Measurements from ENCODE around the gene STMP1. TPM values are rescaled to one million over a fixed set of nuclear protein-coding genes. Genes with fewer than 3 reads are reported as not detected.

Gene STMP1
- total and polyA plus RNA-seq, 2 of the 13 experiments (the other 11 are each of a cell fraction or from before 2014, with no cell fraction given): 7.2 to 16.2 TPM

- TF ChIP-seq ATF6 (CRISPR knock-in tag; conservative IDR thresholded peaks at IDR 0.05): peak; percentile 45; the same call in 1 of the 2 replicates
- 0 out of 2 replicates have a peak, but pooled peaks have one; percentile 11 for TF ChIP-seq ZBTB26 (CRISPR knock-in tag; IDR thresholded peaks at IDR 0.05; ENCODE audit: borderline replicate concordance)
- TF ChIP-seq ZNF83 (CRISPR knock-in tag; IDR thresholded peaks at IDR 0.05; ENCODE audit: borderline replicate concordance): peak; percentile 76; the same call in 1 of the 2 replicates
- no peak for TF ChIP-seq JUNB (CRISPR knock-in tag; IDR thresholded peaks at IDR 0.05; ENCODE audit: borderline replicate concordance)
- TF ChIP-seq KLF13 (CRISPR knock-in tag; IDR thresholded peaks at IDR 0.05): 0 out of 2 replicates have a peak, but pooled peaks have one; percentile 74
- no peak for TF ChIP-seq TCF7 (IDR thresholded peaks at IDR 0.05; ENCODE audit: low read depth)
These were observed 266 bp upstream of the STMP1 start (continued) for GRCh38 chr7:135662123-135662372.

GRCh38 chr7:135664046-135664589 is 1.8 kb downstream of the STMP1 start:
- intact Hi-C loops (cut with micrococcal nuclease; ENCODE audit: unreplicated experiment): no loop called here
- ChIA-PET POLR2A (no interaction called here), CTCF (ENCODE audit: low intra/inter-chr PET ratio, low total read pairs) (no interaction called here)
- peak; percentile 13 for DNase-seq (ENCODE audit: low spot score)
- FAIRE-seq: no peak
- no TSS peak for BruUV-seq (replicated peaks)
- H3K27ac ChIP-seq (ENCODE audit: extremely low read length, insufficient read depth, low read length): peak overlapping the region; percentile 19
- H2AFZ ChIP-seq (ENCODE audit: low read length): no peak overlapping the region
- no peaks in the 10 kb centered on the region for H3K9me3 ChIP-seq (ENCODE audit: low read length)
- H3K27me3 ChIP-seq (ENCODE audit: control insufficient read depth in 1 of 2, insufficient read depth in 2 of 2, low read length in 2 of 2): no peaks in the 10 kb centered on the region; a peak in 1 of 5 replicates
- 0 out of 6 replicates have a peak overlapping the region, but pooled peaks of 2 of the 3 experiments have one; percentile 81 to 96 for H3K4me3 ChIP-seq (replicated peaks in 1 of 3; ENCODE audit: insufficient read depth in 1 of 3, low read depth in 2 of 3, low read length in 3 of 3)
- no peaks in the 10 kb centered on the region; a peak in 1 of 5 replicates for H3K36me3 ChIP-seq (replicated peaks in 1 of 2; ENCODE audit: control insufficient read depth in 1 of 2, insufficient read depth in 2 of 2, low read length in 2 of 2)
- no peak overlapping the region for H3K9ac ChIP-seq (ENCODE audit: insufficient read depth, low read depth, low read length)
- no peaks in the 10 kb centered on the region for H4K20me1 ChIP-seq (ENCODE audit: insufficient read depth, low read length)
- peaks cover 44% of the 10 kb centered on the region for H3K4me1 ChIP-seq (ENCODE audit: insufficient read depth, low read length)
- H3K4me2 ChIP-seq (ENCODE audit: low read depth, low read length): peak overlapping the region; percentile 92
- in situ Hi-C loops (cut with HindIII; ENCODE audit: extremely low pct_ligation_motif_present, low pct_unique_long_range_greater_than_20kb): no loop called here
- no peak for ATAC-seq
- WGBS (ENCODE audit: low lambda C conversion rate): 77% methylated on average over 3 of the region's 3 CpGs
- H3K79me2 ChIP-seq (ENCODE audit: insufficient read depth, low read length): peaks cover 42% of the 10 kb centered on the region
- no peak for TF ChIP-seq BCL6 (CRISPR knock-in tag; IDR thresholded peaks at IDR 0.05)
- no peak for TF ChIP-seq ZNF326 (CRISPR knock-in tag; IDR thresholded peaks at IDR 0.05; ENCODE audit: borderline replicate concordance)
- TF ChIP-seq FOXA1 (IDR thresholded peaks at IDR 0.05): no peak
- no peak for TF ChIP-seq FOXA1 (CRISPR knock-in tag; IDR thresholded peaks at IDR 0.05)
- no peak for TF ChIP-seq NFAT5 (CRISPR knock-in tag; IDR thresholded peaks at IDR 0.05)
- TF ChIP-seq HES4 (CRISPR knock-in tag; IDR thresholded peaks at IDR 0.05; ENCODE audit: borderline replicate concordance): no peak
- no peak for TF ChIP-seq CSRNP1 (CRISPR knock-in tag; IDR thresholded peaks at IDR 0.05)

All from HepG2 (cell line).